ENCODE results near the gene FBXO39.

Gene FBXO39

GRCh38 chr17:6787081-6787693 lies 11.2 kb downstream of the FBXO39 start:
- H3K4me3 ChIP-seq (ENCODE audit: extremely low read depth, insufficient read depth, low read length, poor library complexity, severe bottlenecking) = no peak overlapping the region
- H3K36me3 ChIP-seq (ENCODE audit: control insufficient read depth, insufficient read depth, low read length) = no peaks in the 10 kb centered on the region
- no peaks in the 10 kb centered on the region for H3K9me3 ChIP-seq (ENCODE audit: control insufficient read depth, low read length)
- WGBS, 2 experiments (ENCODE audit: insufficient coverage in 2 of 2) = 67 to 75% methylated on average over 8 to 10 of the region's 10 CpGs
- no peak overlapping the region for H3K27ac ChIP-seq (ENCODE audit: low read depth, low read length, severe bottlenecking)
- H3K4me1 ChIP-seq (ENCODE audit: control insufficient read depth, insufficient read depth, low read length, poor library complexity, severe bottlenecking) = no peaks in the 10 kb centered on the region

GRCh38 chr17:6789146-6789545 lies 13.1 kb downstream of the FBXO39 start:
- no peaks in the 10 kb centered on the region for H3K4me1 ChIP-seq (ENCODE audit: control insufficient read depth, insufficient read depth, low read length, poor library complexity, severe bottlenecking)
- H3K4me3 ChIP-seq (ENCODE audit: extremely low read depth, insufficient read depth, low read length, poor library complexity, severe bottlenecking) = no peak overlapping the region
- H3K9me3 ChIP-seq (ENCODE audit: control insufficient read depth, low read length) = no peaks in the 10 kb centered on the region
- H3K27ac ChIP-seq (ENCODE audit: low read depth, low read length, severe bottlenecking) = no peak overlapping the region
- no peaks in the 10 kb centered on the region for H3K36me3 ChIP-seq (ENCODE audit: control insufficient read depth, insufficient read depth, low read length)
- WGBS, 2 experiments (ENCODE audit: insufficient coverage in 2 of 2) = 80% methylated on average over 1 of the region's 4 CpGs; no CpG with 5 or more reads in 1 of the 2 experiments

GRCh38 chr17:6793748-6794493 lies 17.9 kb downstream of the FBXO39 start:
- 74 to 88% methylated on average over 4 of the region's 5 CpGs for WGBS, 2 experiments (ENCODE audit: insufficient coverage in 2 of 2)

GRCh38 chr17:6796017-6796886 lies 20.2 kb downstream of the FBXO39 start:
- H3K4me1 ChIP-seq (ENCODE audit: control insufficient read depth, insufficient read depth, low read length, poor library complexity, severe bottlenecking) = no peaks in the 10 kb centered on the region
- H3K4me3 ChIP-seq (ENCODE audit: extremely low read depth, insufficient read depth, low read length, poor library complexity, severe bottlenecking) = no peak overlapping the region
- H3K9me3 ChIP-seq (ENCODE audit: control insufficient read depth, low read length) = no peaks in the 10 kb centered on the region
- no peaks in the 10 kb centered on the region for H3K36me3 ChIP-seq (ENCODE audit: control insufficient read depth, insufficient read depth, low read length)
- no peak overlapping the region for H3K27ac ChIP-seq (ENCODE audit: low read depth, low read length, severe bottlenecking)
- WGBS, 2 experiments (ENCODE audit: insufficient coverage in 2 of 2) = 73 to 85% methylated on average over 4 to 7 of the region's 10 CpGs

More at GRCh38 chr17:6793748-6794493, 17.9 kb downstream of the FBXO39 start:
- Histone ChIP-seq H3K4me3 (ENCODE audit: extremely low read depth, insufficient read depth, low read length, poor library complexity, severe bottlenecking) (no peak overlapping the region), H3K4me1 (ENCODE audit: control insufficient read depth, insufficient read depth, low read length, poor library complexity, severe bottlenecking) (no peaks in the 10 kb centered on the region), H3K9me3 (ENCODE audit: control insufficient read depth, low read length) (no peaks in the 10 kb centered on the region), H3K36me3 (ENCODE audit: control insufficient read depth, insufficient read depth, low read length) (no peaks in the 10 kb centered on the region), H3K27ac (ENCODE audit: low read depth, low read length, severe bottlenecking) (no peak overlapping the region)

- Histone ChIP-seq H3K36me3 (ENCODE audit: control insufficient read depth, insufficient read depth, low read length) (no peaks in the 10 kb centered on the region), H3K27ac (ENCODE audit: low read depth, low read length, severe bottlenecking) (no peak overlapping the region), H3K4me3 (ENCODE audit: extremely low read depth, insufficient read depth, low read length, poor library complexity, severe bottlenecking) (no peak overlapping the region), H3K9me3 (ENCODE audit: control insufficient read depth, low read length) (no peaks in the 10 kb centered on the region), H3K4me1 (ENCODE audit: control insufficient read depth, insufficient read depth, low read length, poor library complexity, severe bottlenecking) (no peaks in the 10 kb centered on the region)
- WGBS, 2 experiments (ENCODE audit: insufficient coverage in 2 of 2) = no CpG with 5 or more reads among the region's 2 CpGs
Observed at GRCh38 chr17:6796887-6797490, 21.0 kb downstream of the FBXO39 start.

- H3K27ac ChIP-seq (ENCODE audit: low read depth, low read length, severe bottlenecking) = no peak overlapping the region
- H3K4me1 ChIP-seq (ENCODE audit: control insufficient read depth, insufficient read depth, low read length, poor library complexity, severe bottlenecking) = no peaks in the 10 kb centered on the region
- no peaks in the 10 kb centered on the region for H3K9me3 ChIP-seq (ENCODE audit: control insufficient read depth, low read length)
- H3K4me3 ChIP-seq (ENCODE audit: extremely low read depth, insufficient read depth, low read length, poor library complexity, severe bottlenecking) = no peak overlapping the region
- no peaks in the 10 kb centered on the region for H3K36me3 ChIP-seq (ENCODE audit: control insufficient read depth, insufficient read depth, low read length)
- 89 to 91% methylated on average over 8 of the region's 8 CpGs for WGBS, 2 experiments (ENCODE audit: insufficient coverage in 2 of 2)
Observed at GRCh38 chr17:6797718-6798351, 21.8 kb downstream of the FBXO39 start.

- H3K4me1 ChIP-seq (ENCODE audit: control insufficient read depth, insufficient read depth, low read length, poor library complexity, severe bottlenecking) = no peaks in the 10 kb centered on the region
- no peaks in the 10 kb centered on the region for H3K36me3 ChIP-seq (ENCODE audit: control insufficient read depth, insufficient read depth, low read length)
- WGBS, 2 experiments (ENCODE audit: insufficient coverage in 2 of 2) = 74 to 76% methylated on average over 2 to 4 of the region's 6 CpGs
- H3K4me3 ChIP-seq (ENCODE audit: extremely low read depth, insufficient read depth, low read length, poor library complexity, severe bottlenecking) = no peak overlapping the region
- H3K27ac ChIP-seq (ENCODE audit: low read depth, low read length, severe bottlenecking) = no peak overlapping the region
- no peaks in the 10 kb centered on the region for H3K9me3 ChIP-seq (ENCODE audit: control insufficient read depth, low read length)
Observed at GRCh38 chr17:6799738-6800137, 23.7 kb downstream of the FBXO39 start.

GRCh38 chr17:6800422-6801027 lies 24.5 kb downstream of the FBXO39 start:
- no peak overlapping the region for H3K27ac ChIP-seq (ENCODE audit: low read depth, low read length, severe bottlenecking)
- no peaks in the 10 kb centered on the region for H3K4me1 ChIP-seq (ENCODE audit: control insufficient read depth, insufficient read depth, low read length, poor library complexity, severe bottlenecking)
- H3K9me3 ChIP-seq (ENCODE audit: control insufficient read depth, low read length) = no peaks in the 10 kb centered on the region
- no peaks in the 10 kb centered on the region for H3K36me3 ChIP-seq (ENCODE audit: control insufficient read depth, insufficient read depth, low read length)
- 78 to 80% methylated on average over 10 to 12 of the region's 13 CpGs for WGBS, 2 experiments (ENCODE audit: insufficient coverage in 2 of 2)
- H3K4me3 ChIP-seq (ENCODE audit: extremely low read depth, insufficient read depth, low read length, poor library complexity, severe bottlenecking) = no peak overlapping the region

GRCh38 chr17:6811510-6811909 lies 35.5 kb downstream of the FBXO39 start:
- no peak overlapping the region for H3K4me3 ChIP-seq (ENCODE audit: extremely low read depth, insufficient read depth, low read length, poor library complexity, severe bottlenecking)
- H3K36me3 ChIP-seq (ENCODE audit: control insufficient read depth, insufficient read depth, low read length) = no peaks in the 10 kb centered on the region
- no peaks in the 10 kb centered on the region for H3K9me3 ChIP-seq (ENCODE audit: control insufficient read depth, low read length)
- H3K27ac ChIP-seq (ENCODE audit: low read depth, low read length, severe bottlenecking) = no peak overlapping the region
- no peaks in the 10 kb centered on the region for H3K4me1 ChIP-seq (ENCODE audit: control insufficient read depth, insufficient read depth, low read length, poor library complexity, severe bottlenecking)
- WGBS, 2 experiments (ENCODE audit: insufficient coverage in 2 of 2) = 84 to 86% methylated on average over 5 to 6 of the region's 9 CpGs

- Histone ChIP-seq H3K9me3 (ENCODE audit: control insufficient read depth, low read length) (no peaks in the 10 kb centered on the region), H3K4me1 (ENCODE audit: control insufficient read depth, insufficient read depth, low read length, poor library complexity, severe bottlenecking) (no peaks in the 10 kb centered on the region), H3K4me3 (ENCODE audit: extremely low read depth, insufficient read depth, low read length, poor library complexity, severe bottlenecking) (no peak overlapping the region), H3K36me3 (ENCODE audit: control insufficient read depth, insufficient read depth, low read length) (no peaks in the 10 kb centered on the region), H3K27ac (ENCODE audit: low read depth, low read length, severe bottlenecking) (no peak overlapping the region)
- 85 to 88% methylated on average over 8 to 9 of the region's 9 CpGs for WGBS, 2 experiments (ENCODE audit: insufficient coverage in 2 of 2)
Observed at GRCh38 chr17:6812295-6812694, 36.3 kb downstream of the FBXO39 start.
